ENCODE data around the gene ZNF740.
"Not testable (repeated sequence)": the region's sequence is repeated elsewhere in the genome, so short reads cannot be mapped to it uniquely, and the experiment has no call there.

Gene ZNF740

DNA sequence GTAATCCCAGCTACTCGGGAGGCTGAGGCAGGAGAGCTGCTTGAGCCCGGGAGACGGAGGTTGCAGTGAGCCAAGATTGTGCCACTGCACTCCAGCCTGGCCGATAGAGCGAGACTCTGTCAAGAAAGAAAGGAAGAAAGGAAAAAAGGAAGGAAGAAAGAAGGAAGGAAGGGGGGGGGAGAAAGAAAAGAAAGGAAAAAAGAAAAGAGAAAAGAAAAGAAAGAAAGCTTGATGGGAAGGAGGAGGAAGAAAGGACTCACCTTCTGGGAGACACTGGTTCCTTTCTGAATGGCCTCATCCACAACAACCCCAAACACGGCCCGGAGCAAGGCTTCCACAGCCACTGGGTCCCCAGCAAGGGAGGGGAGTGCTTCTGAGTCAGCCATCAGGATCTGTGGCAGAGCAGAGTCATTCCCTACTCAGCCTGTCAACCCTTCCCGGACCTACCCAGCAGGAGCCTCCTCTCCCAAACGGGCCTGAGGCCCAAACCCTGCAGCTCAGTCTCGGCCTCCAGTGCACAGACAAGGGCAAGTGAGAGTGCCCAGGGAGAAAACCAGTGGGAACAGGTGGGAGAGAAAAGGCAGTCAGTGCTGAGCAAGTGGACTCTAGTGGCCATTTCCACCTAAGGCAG is 7.3 kb upstream of the ZNF740 start:
- DNase-seq (ENCODE audit: low spot score): no peak

DNA sequence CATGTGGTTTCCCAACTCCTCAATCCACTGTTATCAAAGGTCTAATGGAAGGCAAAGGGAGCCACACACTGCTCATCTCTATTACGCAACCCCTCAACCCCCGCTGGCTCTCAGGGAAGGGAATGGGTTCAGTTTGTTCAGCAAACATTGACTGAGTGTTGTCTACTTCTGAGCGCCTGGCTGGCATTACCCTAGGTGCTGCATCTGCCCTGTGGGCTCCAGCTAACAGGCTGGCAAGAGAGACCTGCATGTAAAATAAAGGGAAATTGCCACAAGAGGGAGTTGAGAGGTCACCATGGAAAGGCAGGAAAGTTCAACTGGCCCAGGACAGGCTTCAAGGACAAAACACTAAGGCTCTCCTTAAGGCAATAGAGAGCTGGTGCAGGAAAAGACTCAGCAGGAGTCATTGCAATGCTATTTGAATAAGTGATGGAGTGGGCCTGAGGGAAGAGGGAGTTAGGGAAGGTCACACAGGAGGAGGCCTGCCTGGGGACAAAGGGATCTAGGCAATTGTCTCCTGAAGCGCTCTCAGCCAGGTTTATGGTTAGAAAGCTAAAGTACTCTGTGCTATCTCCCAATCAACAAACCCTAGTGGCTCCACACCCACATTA is 5.5 kb upstream of the ZNF740 start:
- no peak for DNase-seq (ENCODE audit: low spot score)

DNA sequence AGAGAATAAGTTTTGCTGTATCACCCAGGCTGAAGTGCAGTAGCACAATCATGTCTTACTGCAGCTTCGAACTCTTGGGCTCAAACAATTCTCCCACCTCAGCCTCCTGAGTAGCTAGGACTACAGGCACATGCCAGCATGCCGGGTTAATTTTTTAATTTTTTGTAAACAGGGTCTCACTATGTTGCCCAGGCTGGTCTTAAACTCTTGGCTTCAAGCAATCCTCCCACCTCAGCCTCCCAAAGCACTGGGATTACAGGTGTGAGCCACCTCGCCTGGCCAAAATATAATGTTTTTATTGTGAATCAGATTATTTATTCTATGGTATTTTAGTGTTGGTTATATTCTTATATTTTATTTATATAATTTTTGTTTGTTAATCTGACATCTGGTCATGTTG is 3.8 kb upstream of the ZNF740 start:
- DNase-seq (ENCODE audit: low spot score): no peak

DNA sequence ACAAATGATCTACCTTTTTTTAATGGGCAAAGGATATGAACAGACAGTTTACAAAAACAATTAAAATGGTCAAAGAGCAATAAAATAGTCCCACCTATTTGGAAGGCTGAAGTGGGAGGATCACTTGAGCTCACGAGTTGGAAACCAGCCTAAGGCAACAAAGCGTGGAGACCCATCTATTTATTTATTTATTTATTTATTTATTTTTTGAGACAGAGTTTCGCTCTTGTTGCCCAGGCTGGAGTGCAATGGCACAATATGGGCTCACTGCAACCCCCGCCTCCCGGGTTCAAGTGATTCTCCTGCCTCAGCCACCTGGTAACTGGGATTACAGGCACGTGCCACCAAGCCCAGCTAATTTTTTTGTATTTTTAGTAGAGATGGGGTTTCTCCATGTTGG is 3.1 kb upstream of the ZNF740 start:
- not testable (repeated sequence) for DNase-seq (ENCODE audit: low spot score)

DNA sequence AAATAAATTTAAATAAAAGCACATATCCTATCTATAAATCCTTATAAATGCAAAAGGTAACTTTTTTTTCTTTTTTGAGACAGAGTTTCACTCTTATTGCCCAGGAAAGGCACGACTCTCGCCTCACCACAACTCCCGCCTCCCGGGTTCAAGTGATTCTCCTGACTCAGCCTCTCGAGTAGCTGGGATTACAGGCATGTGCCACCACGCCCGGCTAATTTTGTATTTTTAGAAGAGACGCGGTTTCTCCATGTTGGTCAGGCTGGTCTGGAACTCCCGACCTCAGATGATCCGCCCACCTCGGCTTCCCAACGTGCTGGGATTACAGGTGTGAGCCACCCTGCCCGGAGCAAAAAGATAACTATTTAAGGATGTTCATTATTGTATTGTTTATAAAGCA is 1.7 kb upstream of the ZNF740 start:
- not testable (repeated sequence) for DNase-seq (ENCODE audit: low spot score)

DNA sequence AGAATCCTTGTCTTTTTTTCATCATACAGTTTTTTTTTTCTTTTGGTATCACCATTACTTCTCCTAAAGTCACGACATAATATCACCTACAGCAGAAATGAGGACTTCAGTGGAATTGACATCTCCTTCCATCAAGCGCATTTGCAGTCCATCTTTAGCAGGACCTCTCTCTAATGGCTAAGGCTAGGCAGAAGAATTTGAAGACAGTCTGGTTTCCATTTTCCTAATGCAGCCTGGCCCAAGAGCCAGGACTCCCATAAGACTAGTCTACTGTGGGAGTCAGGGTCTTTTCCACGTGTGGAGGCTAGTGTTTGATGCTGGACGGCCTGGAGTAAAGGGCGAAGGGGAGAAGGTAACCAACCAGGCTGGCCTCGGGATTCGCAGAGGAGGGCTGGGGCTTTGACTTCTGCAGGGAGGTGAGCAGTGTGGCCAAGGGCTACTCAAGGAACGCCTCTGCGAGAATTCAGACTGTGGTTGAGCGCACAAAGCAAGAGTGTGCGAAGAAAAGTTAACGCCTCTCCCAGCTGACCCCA is 769 bp upstream of the ZNF740 start:
- DNase-seq (ENCODE audit: low spot score): no peak

DNA sequence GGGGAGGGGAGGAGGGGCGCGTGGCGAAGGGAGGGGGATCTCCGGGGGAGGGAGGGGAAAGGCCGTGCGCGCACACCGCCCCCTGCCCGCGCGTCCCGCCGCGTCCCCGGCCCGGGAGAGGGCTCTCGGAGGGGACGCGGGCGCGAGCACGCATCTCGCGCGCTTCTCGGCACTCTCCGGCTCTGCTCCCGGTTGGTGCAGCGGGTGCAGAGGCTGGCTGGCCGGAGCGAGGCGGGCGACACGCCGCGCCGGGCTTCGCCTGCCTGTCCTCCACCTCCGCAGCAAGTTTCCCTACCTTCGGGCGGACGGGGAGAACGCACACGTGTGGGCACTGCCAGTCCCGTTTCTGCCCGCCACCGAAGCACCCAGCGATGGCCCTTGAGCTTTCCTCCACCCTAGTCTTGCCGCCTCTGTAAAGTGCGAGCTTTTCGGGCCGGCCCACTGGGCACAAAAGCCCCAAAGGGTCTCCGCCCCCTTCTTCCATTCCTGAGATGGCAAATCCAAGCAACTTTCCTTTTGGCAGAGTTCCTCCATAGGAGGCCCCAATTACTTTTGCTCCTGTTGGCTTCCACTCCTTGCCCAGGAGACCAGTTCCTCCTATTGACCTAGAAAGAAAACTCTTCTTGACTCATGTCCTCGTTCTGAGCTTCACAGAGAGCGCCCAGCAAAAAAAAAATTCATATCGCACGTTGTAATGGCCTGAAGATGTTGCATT is 566 bp downstream of the ZNF740 start:
- peak; percentile 83 for DNase-seq (ENCODE audit: low spot score)

DNA sequence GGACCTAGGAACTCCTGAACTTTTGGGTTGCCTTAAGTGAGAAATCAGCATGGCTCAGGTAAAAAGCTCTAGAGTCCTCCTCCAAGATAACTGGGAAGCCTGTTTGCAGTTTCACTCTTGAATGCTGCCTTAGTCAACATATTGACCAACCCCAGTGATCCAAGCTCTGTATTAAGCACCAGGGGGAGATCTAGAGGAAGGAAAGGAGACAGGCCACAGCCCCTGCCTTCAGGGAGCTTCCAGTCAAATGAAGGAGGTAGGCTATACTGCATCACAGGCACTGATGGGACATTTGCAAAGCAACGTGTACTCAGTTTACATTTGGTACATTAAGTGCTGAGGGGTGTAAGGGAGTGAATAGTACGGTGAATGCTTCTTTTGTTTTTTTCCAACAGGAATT is 1.4 kb downstream of the ZNF740 start:
- no peak for DNase-seq (ENCODE audit: low spot score)

DNA sequence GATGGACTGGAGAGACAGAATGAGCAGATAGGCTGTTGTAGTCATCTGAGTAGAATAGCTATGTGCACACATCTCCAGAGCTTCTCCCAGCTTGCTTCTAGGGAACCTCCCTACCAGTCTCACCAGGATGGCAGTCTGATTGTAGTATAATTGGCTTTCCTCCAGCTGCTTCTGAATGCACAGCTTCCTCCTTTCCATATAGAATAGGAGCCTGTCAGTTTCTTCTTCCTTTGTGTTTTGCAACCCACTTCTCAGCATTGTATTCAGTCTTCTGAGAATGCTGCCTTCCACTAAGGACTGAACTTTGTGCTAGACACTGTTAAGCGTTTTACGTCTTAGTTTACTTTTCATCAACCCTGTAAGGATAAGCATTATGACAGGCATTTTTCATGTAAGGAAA is 2.4 kb downstream of the ZNF740 start:
- DNase-seq (ENCODE audit: low spot score): no peak

DNA sequence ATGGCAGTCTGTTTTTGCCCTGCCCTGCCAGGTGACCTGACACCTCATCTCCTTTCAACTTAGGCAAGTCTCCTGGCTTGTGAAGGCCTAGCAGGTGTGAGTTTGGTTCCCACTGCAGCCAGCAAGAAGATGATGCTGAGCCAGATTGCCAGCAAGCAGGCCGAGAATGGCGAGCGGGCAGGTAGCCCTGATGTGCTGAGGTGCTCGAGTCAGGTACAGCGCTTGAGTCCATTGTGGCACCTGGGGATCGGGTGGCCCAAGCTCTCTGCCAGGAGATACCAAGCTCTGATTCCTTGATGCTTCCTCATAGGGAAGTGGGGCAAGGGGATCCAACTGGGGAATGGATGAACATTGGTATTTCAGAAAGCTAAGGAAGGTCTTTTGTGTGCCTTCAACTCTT is 4.3 kb downstream of the ZNF740 start:
- no peak for DNase-seq (ENCODE audit: low spot score)

DNA sequence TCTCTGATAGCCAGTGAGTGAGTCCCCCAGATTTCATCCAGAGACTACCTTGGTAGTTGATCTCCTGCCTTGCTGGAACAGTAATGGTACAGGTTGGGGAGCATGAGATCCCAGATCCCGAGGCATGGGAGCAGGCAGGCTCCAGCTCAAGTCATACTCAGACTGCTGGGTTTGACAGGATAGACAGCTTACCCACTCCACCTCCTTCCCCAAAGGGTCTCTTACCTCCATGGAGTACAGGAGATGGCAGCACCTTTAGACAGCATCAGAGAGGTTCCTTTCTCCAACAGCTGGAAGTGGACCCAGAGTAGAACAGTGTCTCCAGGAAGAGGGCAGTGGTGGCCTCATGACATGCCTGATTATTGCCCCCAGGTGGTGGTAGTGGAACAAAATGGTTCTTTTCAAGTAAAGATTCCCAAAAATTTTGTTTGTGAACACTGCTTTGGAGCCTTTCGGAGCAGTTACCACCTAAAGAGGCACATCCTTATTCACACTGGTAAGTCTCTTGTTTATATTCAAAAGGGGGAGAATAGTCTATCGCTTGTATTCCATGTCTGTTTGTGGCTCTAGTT is 5.1 kb downstream of the ZNF740 start:
- no peak for DNase-seq (ENCODE audit: low spot score)

DNA sequence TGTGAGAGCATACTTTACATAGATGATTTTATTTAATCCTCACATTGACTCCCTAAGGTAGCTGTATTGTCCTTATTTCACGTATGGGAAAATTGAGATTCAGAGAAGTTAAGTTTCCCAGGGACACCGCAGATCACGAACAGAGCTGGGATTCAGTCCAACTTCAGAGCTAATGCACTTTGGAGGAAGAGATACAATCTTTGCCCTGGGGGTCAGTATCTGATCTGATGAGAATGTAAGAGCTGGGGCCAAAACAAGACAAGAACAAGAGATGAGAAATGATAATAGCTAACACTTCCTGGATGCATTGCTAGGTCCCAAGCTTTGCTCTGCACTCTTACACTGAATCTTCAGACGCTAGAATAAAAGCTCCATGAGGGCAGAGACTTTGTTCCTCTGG is 6.2 kb downstream of the ZNF740 start:
- no peak for DNase-seq (ENCODE audit: low spot score)

DNA sequence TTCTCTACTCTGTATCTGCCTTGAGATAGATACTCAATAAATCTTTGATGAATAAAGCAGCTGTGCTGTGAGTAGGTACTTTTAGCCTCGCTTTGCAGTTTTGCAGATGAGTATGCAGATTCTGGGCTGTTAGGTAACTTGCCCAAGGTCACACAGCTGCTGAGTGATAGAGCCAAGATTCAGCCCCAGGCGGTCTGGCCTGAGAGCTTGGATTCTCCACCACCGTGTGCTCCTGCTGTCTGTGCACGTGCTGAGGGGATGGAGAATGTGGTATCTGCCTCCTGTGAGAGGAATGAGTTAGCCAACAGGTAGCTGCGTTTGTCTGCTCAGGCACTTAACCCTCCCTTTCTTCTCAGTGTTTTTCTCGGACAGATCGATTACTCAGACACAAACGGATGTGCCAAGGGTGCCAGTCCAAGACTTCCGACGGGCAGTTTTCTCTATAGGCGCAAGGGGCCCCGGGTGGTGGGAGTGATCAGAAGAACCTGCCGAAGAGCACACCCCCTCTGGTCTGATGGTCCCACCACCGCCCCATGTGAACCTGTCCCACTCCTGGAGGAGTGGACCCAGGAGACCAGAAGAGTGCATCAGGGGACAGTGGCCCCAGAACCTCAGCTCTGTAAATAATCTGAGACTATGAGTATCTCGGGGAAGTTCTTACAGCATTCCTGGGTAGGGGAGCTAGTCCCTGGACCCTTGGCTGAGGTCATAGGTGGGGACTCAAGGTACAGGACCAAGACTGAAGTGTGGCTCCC is 6.8 kb downstream of the ZNF740 start:
- DNase-seq (ENCODE audit: low spot score): no peak

DNA sequence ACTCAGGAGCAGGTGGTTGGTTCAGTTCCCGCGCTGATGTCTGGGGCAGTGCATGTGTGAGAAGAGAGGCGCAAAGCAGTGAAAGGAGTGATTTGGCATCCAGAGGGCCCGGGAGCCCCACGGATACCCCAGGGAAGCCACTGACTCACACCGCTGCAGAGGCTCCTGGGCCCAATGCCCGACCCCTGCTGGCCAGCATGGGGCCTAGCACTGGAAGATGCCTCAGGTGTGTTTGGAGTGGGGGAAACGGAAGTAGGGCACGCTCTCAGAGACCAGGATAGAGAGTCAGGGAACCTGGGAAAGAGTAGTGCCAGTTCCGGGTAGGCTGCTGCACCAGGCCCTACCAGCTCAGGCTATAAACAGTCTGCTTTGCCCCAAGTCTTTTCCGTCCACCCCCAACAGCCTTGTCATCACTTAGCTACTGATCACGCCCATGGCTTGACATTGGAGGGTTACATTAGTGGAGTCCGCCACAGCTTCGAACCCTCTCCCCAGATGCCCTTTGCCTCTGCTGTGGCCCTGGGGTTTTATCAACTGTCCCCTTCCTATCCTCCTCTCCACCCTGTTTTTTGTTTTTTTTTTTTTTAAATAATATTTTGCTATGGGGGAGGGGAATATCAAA is 9.7 kb downstream of the ZNF740 start:
- peak; percentile 49 for DNase-seq (ENCODE audit: low spot score)

DNA sequence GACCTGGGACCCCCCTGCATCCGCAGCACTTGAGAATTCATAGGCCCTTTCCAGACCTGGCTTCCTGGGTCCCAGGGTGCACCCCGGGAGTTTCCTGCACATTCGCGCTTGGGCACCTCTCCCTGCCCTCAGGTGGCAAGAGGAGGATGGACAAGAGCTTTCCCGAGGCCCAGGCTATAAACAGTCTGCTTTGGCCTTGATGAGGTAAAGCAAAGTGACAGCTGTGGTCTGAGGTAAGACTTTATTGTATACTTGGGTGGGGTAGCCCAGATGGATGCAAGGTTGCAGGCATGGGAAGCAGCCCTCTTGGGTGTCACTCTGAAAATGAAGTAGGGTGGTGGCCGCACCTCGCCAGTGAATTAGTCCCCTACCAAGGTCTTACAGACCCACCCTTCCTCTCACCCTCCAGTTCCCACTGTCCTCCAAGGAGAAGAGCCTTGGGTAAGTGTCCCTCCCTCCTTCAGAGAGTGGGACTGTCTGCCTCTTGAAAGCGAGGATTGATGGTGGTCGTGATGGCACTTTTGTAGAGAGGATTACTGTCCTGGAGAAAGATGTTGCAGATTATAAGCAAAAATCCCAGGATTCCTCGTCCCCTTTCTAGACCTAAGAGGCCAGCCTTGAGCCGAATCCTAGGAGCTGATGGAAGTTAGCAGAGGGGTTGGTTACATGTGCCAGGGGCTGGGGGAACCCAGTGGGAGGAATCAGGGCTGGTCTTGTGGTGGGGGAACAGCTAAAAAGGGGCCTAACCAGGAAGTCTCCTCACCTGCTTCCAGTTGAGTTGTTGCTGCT is 10.8 kb downstream of the ZNF740 start:
- DNase-seq (ENCODE audit: low spot score): no peak

DNA sequence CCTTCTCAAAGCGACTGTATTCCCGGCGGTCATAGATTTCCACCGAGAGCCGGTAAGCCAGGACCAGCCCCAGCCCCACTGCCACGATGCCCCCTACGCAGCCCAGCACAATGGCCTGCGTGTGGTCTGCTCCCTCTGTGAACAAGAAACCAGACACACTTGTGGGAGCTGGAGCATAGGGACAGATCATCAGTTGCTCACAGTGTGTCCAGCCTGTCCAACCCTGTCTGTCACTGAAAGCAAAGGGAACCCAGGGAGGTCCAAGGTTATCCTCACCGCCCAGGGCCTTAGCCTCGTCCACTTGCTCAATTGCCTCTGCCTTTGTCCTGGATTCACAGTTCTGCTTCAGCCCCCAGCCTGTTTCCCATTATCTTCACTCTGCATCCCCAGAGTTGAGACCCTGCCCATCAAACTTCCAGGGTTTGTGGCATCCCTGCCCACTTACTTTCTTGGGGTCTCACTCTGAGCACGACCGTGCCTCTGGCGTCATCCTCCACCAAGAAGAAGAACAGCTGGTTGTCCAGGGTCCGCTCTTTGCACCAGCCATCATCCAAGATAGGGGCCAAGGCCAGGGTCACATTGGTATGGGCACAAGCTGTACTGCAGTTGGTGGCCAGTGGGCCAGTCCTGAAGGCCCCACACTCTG is 11.5 kb downstream of the ZNF740 start:
- DNase-seq (ENCODE audit: low spot score): no peak

DNA sequence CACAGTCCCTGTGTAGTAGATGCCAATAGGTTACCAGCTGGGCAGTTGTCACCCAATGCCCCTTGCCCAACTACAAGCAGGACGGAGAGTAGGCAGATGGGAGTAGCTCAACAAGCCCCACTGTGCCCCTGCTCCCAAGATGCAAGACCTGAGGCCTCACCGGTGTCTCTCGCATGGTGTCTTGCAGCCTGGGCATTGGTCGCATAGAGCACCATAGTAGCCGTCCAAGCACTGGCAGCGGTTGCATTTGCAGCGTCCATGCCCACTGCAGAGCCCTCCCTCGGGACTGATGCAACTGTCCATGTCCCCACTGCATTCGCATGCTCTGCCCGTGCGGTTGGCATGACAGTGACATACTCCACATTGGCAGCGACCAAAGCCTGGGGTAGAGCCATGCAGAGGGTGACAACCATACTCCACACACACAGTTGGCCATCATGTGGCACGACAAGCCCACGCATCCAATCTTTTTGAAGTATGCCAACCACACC is 12.1 kb downstream of the ZNF740 start:
- no peak for DNase-seq (ENCODE audit: low spot score)

DNA sequence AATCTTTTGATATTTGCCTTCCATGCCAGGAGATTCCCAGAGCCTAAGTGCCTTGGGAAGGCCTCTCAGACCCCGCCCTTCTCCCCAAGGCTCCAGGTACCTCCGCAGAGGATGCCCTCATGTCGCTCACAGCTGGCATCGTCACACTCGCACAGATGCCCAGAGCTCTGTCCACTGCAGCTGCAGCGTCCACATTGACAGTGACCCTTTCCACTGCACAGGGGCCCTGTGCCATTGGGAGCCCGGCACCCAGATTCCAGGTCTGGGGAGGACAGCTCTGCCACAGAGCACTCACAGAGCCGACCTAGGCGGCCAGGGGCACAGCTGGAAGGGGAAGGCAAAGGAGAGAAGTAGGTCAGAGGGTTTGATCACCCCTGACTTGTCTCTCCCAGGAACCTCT is 12.5 kb downstream of the ZNF740 start:
- DNase-seq (ENCODE audit: low spot score): no peak

DNA sequence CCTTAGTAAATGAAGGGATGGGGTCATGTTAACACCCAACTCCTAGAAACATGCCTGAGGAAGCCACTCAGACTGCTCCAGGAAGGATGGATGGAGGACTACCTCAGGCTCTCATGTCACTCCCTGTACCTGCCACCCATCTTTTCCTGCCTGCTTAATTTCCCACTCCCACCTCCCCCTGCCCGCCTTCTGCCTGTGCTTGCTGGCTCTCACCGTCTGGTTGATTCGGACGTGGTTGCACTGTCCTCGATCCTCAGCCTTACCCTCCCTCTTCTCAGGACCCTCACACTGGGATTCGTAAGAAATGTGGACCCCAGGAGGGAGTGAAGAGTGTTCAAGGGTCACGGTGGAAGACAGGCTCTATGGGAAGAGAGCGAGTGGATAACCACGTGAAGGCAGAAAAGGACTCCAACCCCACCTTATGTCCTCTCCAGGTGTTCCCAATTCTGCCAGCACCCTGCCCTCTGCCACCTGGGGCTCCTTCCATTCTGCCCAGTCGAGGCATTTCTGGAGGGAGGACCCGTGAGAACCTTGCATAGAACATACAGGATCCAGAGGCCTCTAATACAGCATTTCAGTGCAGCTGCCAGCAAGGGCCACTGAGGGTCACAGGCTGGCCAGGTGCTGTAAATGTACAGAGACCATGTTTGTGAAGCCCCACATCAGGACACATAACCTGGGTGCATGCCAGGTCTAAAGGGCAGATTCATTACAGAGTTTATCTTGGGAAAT is 13.6 kb downstream of the ZNF740 start:
- DNase-seq (ENCODE audit: low spot score): no peak

DNA sequence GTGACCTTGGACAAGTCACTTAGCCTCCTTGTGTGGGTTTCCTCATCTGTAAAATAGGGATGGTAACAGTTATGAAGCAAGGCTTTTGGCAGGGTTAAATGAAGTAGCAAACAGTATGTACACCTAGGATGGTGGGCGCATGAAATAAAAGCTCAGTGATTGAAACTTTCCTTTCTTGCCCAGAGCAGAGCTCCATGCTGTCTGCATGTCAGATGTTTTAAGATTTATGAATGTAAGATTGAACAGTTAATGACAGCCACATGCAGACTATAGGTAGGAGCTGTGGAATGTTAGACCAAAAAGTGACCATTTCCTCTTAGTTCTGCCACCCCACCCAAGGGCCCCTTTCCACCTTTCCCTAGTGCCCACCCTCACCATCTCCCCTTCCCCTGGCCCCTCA is 14.5 kb downstream of the ZNF740 start:
- no peak for DNase-seq (ENCODE audit: low spot score)
